Esophagus squamous epithelium (tissue), 4 donors: ENCODE data around the gene HDAC8.

ENCODE experiments used
- POLR2A ChIP-seq, 4 donors: fragments of 450-650 bp; IDR thresholded peaks; one replicate each; pipeline ENCODE4 v1.6.1; 2017; ENCODE audit warnings: antibody characterized with exemption in 4 of 4, mild to moderate bottlenecking in 4 of 4, moderate library complexity in 3 of 4
- TF ChIP-seq, protein P1 (sequence below), 6 experiments: fragments of 450-650 bp in 4 of 6; fragments of 200-600 bp in 2 of 6; sonication (generic) in 2 of 6; IDR thresholded peaks; one replicate each; pipeline ENCODE4 v1.5.1; 2016 to 2019; ENCODE audit warnings: antibody characterized with exemption in 6 of 6, mild to moderate bottlenecking in 4 of 6, moderate library complexity in 4 of 6

- TF ChIP-seq, protein P1, sequence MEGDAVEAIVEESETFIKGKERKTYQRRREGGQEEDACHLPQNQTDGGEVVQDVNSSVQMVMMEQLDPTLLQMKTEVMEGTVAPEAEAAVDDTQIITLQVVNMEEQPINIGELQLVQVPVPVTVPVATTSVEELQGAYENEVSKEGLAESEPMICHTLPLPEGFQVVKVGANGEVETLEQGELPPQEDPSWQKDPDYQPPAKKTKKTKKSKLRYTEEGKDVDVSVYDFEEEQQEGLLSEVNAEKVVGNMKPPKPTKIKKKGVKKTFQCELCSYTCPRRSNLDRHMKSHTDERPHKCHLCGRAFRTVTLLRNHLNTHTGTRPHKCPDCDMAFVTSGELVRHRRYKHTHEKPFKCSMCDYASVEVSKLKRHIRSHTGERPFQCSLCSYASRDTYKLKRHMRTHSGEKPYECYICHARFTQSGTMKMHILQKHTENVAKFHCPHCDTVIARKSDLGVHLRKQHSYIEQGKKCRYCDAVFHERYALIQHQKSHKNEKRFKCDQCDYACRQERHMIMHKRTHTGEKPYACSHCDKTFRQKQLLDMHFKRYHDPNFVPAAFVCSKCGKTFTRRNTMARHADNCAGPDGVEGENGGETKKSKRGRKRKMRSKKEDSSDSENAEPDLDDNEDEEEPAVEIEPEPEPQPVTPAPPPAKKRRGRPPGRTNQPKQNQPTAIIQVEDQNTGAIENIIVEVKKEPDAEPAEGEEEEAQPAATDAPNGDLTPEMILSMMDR (IDR thresholded peaks at IDR 0.05): no peak
- no peak for TF ChIP-seq POLR2A (IDR thresholded peaks at IDR 0.05)
Observed at GRCh38 chrX:72572248-72573157, at the start of gene HDAC8.
